Esophagus squamous epithelium (tissue), 4 donors: ENCODE results near the gene PRKAR1B.

Source experiments
- CTCF ChIP-seq, 6 experiments: fragments of 450-650 bp in 4 of 6; fragments of 200-600 bp in 2 of 6; sonication (generic) in 2 of 6; IDR thresholded peaks; one replicate each; pipeline ENCODE4 v1.5.1; 2016 to 2019; ENCODE audit warnings: antibody characterized with exemption in 6 of 6, mild to moderate bottlenecking in 4 of 6, moderate library complexity in 4 of 6
- POLR2A ChIP-seq, 4 donors: fragments of 450-650 bp; IDR thresholded peaks; one replicate each; pipeline ENCODE4 v1.6.1; 2017; ENCODE audit warnings: antibody characterized with exemption in 4 of 4, mild to moderate bottlenecking in 4 of 4, moderate library complexity in 3 of 4

GRCh38 chr7:582931-583330 lies 144.2 kb downstream of the PRKAR1B start:
- no peak for TF ChIP-seq CTCF (IDR thresholded peaks at IDR 0.05)
- TF ChIP-seq POLR2A (IDR thresholded peaks at IDR 0.05), result no peak
